GM10266 (cell line): Measurements from ENCODE around the gene NEK4.

Source experiments
- DNase-seq: peaks from one replicate; pipeline ENCODE4 v3.0.0; 2012; ENCODE audit errors: extremely low spot score
- CTCF ChIP-seq: IDR thresholded peaks from 2 replicates; pipeline ENCODE4 v1.5.1; 2012; ENCODE audit warnings: mild to moderate bottlenecking, low read depth; ENCODE audit not compliant: control insufficient read depth, insufficient read depth; ENCODE audit errors: missing control alignments

Gene NEK4

GRCh38 chr3:52783211-52783555 lies 12.4 kb upstream of the NEK4 start:
- no peak for DNase-seq
- no peak for TF ChIP-seq CTCF

- no peak for TF ChIP-seq CTCF
- DNase-seq: no peak
Measured at GRCh38 chr3:52782412-52783210, 11.9 kb upstream of the NEK4 start.

- DNase-seq: no peak
- TF ChIP-seq CTCF: no peak
Measured at GRCh38 chr3:52781741-52782140, 11.0 kb upstream of the NEK4 start.

GRCh38 chr3:52779837-52780585 lies 9.3 kb upstream of the NEK4 start:
- DNase-seq: no peak
- TF ChIP-seq CTCF: no peak

GRCh38 chr3:52779011-52779836 lies 8.5 kb upstream of the NEK4 start:
- DNase-seq: peak; percentile 69
- TF ChIP-seq CTCF: no peak

GRCh38 chr3:52777959-52778805 lies 7.4 kb upstream of the NEK4 start:
- DNase-seq: no peak
- TF ChIP-seq CTCF: no peak
